ENCODE results near the gene TACR2.

GRCh38 chr10:69410487-69410886 is 6.2 kb downstream of the TACR2 start:
- TF ChIP-seq ZNF384 (IDR thresholded peaks at IDR 0.05) (no peak), SUZ12 (IDR thresholded peaks at IDR 0.05) (no peak), NFRKB (IDR thresholded peaks at IDR 0.05) (no peak)
